H1 (cell line): ENCODE data around the gene ESRP2. TPM values are rescaled to one million over a fixed set of nuclear protein-coding genes. Genes with fewer than 3 reads are reported as not detected.

Experiments used
- CTCF ChIA-PET: fragments of 300-600 bp; sonication (Branson Sonifier 250); formaldehyde crosslinking; loops from one replicate; lab custom pipeline; 2021; ENCODE audit not compliant: partially characterized antibody; lab: Charles Lee
- POLR2A ChIA-PET: fragments of 300-600 bp; sonication (Branson Sonifier 250); formaldehyde crosslinking; loops from one replicate; lab custom pipeline; 2021; ENCODE audit warnings: inconsistent platforms; ENCODE audit not compliant: partially characterized antibody; lab: Charles Lee
- DNase-seq, 2 experiments: peaks; one replicate each; pipeline versions ENCODE4 v3.0.0 to v3.0.0-alpha.2; 2010 to 2022; ENCODE audit warnings: low spot score in 2 of 2, low read depth in 1 of 2, mixed read lengths in 1 of 2
- FAIRE-seq: peaks from 2 replicates; lab custom pipeline; 2011; peaks lifted over from hg19 to GRCh38; lab: Jason Lieb, UNC
- H2AFZ ChIP-seq: 2 replicates; pipeline ENCODE4 v1.8.1; 2012; ENCODE audit warnings: low read length, inconsistent platforms
- H2AK5ac ChIP-seq: 2 replicates; pipeline ENCODE4 v1.6.1; 2013; ENCODE audit warnings: low read depth, low read length
- H2BK120ac ChIP-seq: replicated peaks from 2 replicates; pipeline ENCODE3; 2013; ENCODE audit warnings: low read depth, low read length, inconsistent platforms
- H2BK12ac ChIP-seq: 2 replicates; pipeline ENCODE4 v1.6.1; 2013; ENCODE audit warnings: low read depth, low read length
- H2BK15ac ChIP-seq: 2 replicates; pipeline ENCODE4 v1.6.1; 2013; ENCODE audit warnings: low read length
- H2BK20ac ChIP-seq: 2 replicates; pipeline ENCODE4 v1.6.1; 2013; ENCODE audit warnings: low read length
- H2BK5ac ChIP-seq: 2 replicates; pipeline ENCODE4 v1.6.1; 2013; ENCODE audit warnings: low read depth, low read length
- H3K14ac ChIP-seq: 2 replicates; pipeline ENCODE4 v1.6.1; 2013; ENCODE audit warnings: inconsistent platforms; ENCODE audit not compliant: insufficient read length
- H3K18ac ChIP-seq: 2 replicates; pipeline ENCODE4 v1.6.1; 2013; ENCODE audit warnings: low read length; ENCODE audit errors: extremely low read depth
- H3K23ac ChIP-seq: 2 replicates; pipeline ENCODE4 v1.6.1; 2013; ENCODE audit warnings: inconsistent platforms; ENCODE audit not compliant: insufficient read length
- H3K23me2 ChIP-seq: 2 replicates; pipeline ENCODE4 v1.6.1; 2013; ENCODE audit warnings: low read depth, low read length
- H3K27ac ChIP-seq: 2 replicates; pipeline ENCODE4 v1.6.1; 2011; ENCODE audit warnings: low read depth, low read length, inconsistent platforms
- H3K27me3 ChIP-seq, 4 experiments: replicated peaks in 1 of 4; 1 replicate in 1 of 4; 2 replicates in 3 of 4; pipeline versions ENCODE4 v1.6.1 to v1.8.1; 2011 to 2013; ENCODE audit warnings: low read length in 3 of 4, mild to moderate bottlenecking in 3 of 4, inconsistent platforms in 2 of 4, mixed read lengths in 2 of 4, moderate library complexity in 1 of 4; ENCODE audit not compliant: control insufficient read depth in 3 of 4, insufficient read depth in 3 of 4; ENCODE audit errors: extremely low read depth in 1 of 4
- H3K36me3 ChIP-seq, 4 experiments: 2 replicates each; pipeline versions ENCODE4 v1.6.1 to v1.8.1; 2011 to 2013; ENCODE audit warnings: mild to moderate bottlenecking in 4 of 4, low read length in 3 of 4, moderate library complexity in 2 of 4, control low read depth in 1 of 4, inconsistent platforms in 1 of 4; ENCODE audit not compliant: insufficient read depth in 4 of 4, control insufficient read depth in 2 of 4
- H3K4ac ChIP-seq: replicated peaks from 2 replicates; pipeline ENCODE3; 2013; ENCODE audit warnings: low read length, low read depth, mixed read lengths, inconsistent platforms; ENCODE audit not compliant: insufficient read length
- H3K4me1 ChIP-seq, 4 experiments: replicated peaks in 1 of 4; 1 replicate in 1 of 4; 2 replicates in 3 of 4; pipeline versions ENCODE4 v1.6.1 to v1.8.1; 2011 to 2013; ENCODE audit warnings: low read length in 3 of 4, inconsistent platforms in 2 of 4, mixed read lengths in 1 of 4; ENCODE audit not compliant: insufficient read depth in 4 of 4, control insufficient read depth in 3 of 4
- H3K4me2 ChIP-seq, 2 experiments: 2 replicates each; pipeline versions ENCODE4 v1.6.1 to v1.8.1; 2011 to 2013; ENCODE audit warnings: low read depth in 2 of 2, low read length in 2 of 2, control low read depth in 1 of 2, inconsistent platforms in 1 of 2, mild to moderate bottlenecking in 1 of 2; ENCODE audit not compliant: insufficient read depth in 1 of 2
- H3K4me3 ChIP-seq, 4 experiments: fragments of 200-600, 300-600 bp in 1 of 4; sonication (generic), shearing (Covaris generic), sonication (Bioruptor Twin) in 1 of 4; 2 replicates each; pipeline versions ENCODE4 v1.5.1 to v1.8.1; 2011 to 2016; ENCODE audit warnings: low read length in 4 of 4, low read depth in 3 of 4, control low read depth in 2 of 4, inconsistent platforms in 2 of 4, mild to moderate bottlenecking in 2 of 4, mixed read lengths in 1 of 4, moderate library complexity in 1 of 4; ENCODE audit not compliant: insufficient read depth in 2 of 4; ENCODE audit errors: extremely low read depth in 1 of 4
- H3K56ac ChIP-seq: replicated peaks from 2 replicates; pipeline ENCODE3; 2013; ENCODE audit warnings: low read depth, mild to moderate bottlenecking, mixed read lengths, low read length, inconsistent platforms; ENCODE audit not compliant: insufficient read length
- H3K79me1 ChIP-seq: 2 replicates; pipeline ENCODE4 v1.6.1; 2013; ENCODE audit warnings: low read depth, low read length, control low read depth
- H3K79me2 ChIP-seq, 2 experiments: 2 replicates each; pipeline versions ENCODE4 v1.6.1 to v1.8.1; 2012 to 2013; ENCODE audit warnings: low read length in 2 of 2, mild to moderate bottlenecking in 2 of 2, inconsistent platforms in 1 of 2; ENCODE audit not compliant: insufficient read depth in 2 of 2, control insufficient read depth in 1 of 2
- H3K9ac ChIP-seq, 4 experiments: replicated peaks in 1 of 4; 1 replicate in 1 of 4; 2 replicates in 3 of 4; pipeline versions ENCODE4 v1.6.1 to v1.8.1; 2011 to 2013; ENCODE audit warnings: low read depth in 3 of 4, low read length in 3 of 4, control low read depth in 2 of 4, mild to moderate bottlenecking in 2 of 4, moderate library complexity in 2 of 4, inconsistent platforms in 1 of 4; ENCODE audit errors: extremely low read depth in 1 of 4
- H3K9me3 ChIP-seq, 2 experiments: 2 replicates each; pipeline versions ENCODE4 v1.6.1 to v1.8.1; 2012 to 2013; ENCODE audit warnings: mild to moderate bottlenecking in 2 of 2, moderate library complexity in 2 of 2, control low read depth in 1 of 2, inconsistent platforms in 1 of 2, low read depth in 1 of 2, low read length in 1 of 2, mixed read lengths in 1 of 2; ENCODE audit not compliant: insufficient read depth in 2 of 2
- H4K20me1 ChIP-seq, 2 experiments: replicated peaks in 1 of 2; 2 replicates each; pipeline versions ENCODE3 to v1.8.1; 2011 to 2013; ENCODE audit warnings: inconsistent platforms in 2 of 2, low read length in 2 of 2, mild to moderate bottlenecking in 1 of 2; ENCODE audit not compliant: insufficient read depth in 2 of 2, control insufficient read depth in 1 of 2
- H4K5ac ChIP-seq: 2 replicates; pipeline ENCODE4 v1.6.1; 2013; ENCODE audit warnings: low read length, low read depth, mixed read lengths, inconsistent platforms; ENCODE audit not compliant: insufficient read length
- H4K8ac ChIP-seq: 2 replicates; pipeline ENCODE4 v1.8.0; 2013; ENCODE audit warnings: mild to moderate bottlenecking, moderate library complexity, low read length, inconsistent platforms; ENCODE audit not compliant: insufficient read depth; ENCODE audit errors: extremely low read depth
- H4K91ac ChIP-seq: replicated peaks from 2 replicates; pipeline ENCODE3; 2013; ENCODE audit warnings: low read length, mixed read lengths, inconsistent platforms; ENCODE audit not compliant: insufficient read length
- SP4 ChIP-seq: IDR thresholded peaks from 2 replicates; pipeline ENCODE4 v1.6.1; 2012; ENCODE audit warnings: low read length, inconsistent platforms
- WGBS, 2 experiments: shearing (Covaris generic) in 1 of 2; methylation state at CpG; one replicate each; pipeline versions ENCODE4 v1.1.6 to v1.1.7; 2013 to 2015; ENCODE audit warnings: low lambda C conversion rate in 2 of 2, mixed read lengths in 2 of 2, inconsistent platforms in 1 of 2, low coverage in 1 of 2, missing lambda C conversion rate in 1 of 2; ENCODE audit not compliant: insufficient replicate concordance in 2 of 2, insufficient coverage in 1 of 2, insufficient read length in 1 of 2; ENCODE audit errors: extremely low coverage in 1 of 2, missing lambda C conversion rate in 1 of 2; 5-methylcytosine and 5-hydroxymethylcytosine counted together
- polyA plus RNA-seq, 7 experiments: library from polyadenylated mRNA; depleted of rRNA in 3 of 7; stranded (reverse) in 5 of 7; unstranded in 2 of 7; fragments of >200 nt in 5 of 7; fragments of 200-250 nt in 2 of 7; gene quantifications; 1 replicate in 5 of 7; 2 replicates in 1 of 7; 4 replicates in 1 of 7; pipeline versions ENCODE4 v1.2.1 to v1.2.3, GENCODE V29; 2011 to 2013; ENCODE audit warnings: missing spikeins in 2 of 7, mixed read lengths in 2 of 7
- total RNA-seq: library from RNA; stranded (reverse); fragmentation: NEBNext Ultra II Directional; extraction: Animal tissue kit (Norgen Biotek cat#: 25700); gene quantifications from 2 replicates; pipeline ENCODE4 v1.2.1, GENCODE V29; 2021

The ESRP2 gene
- total and polyA plus RNA-seq, 2 of the 8 experiments (the other 6 are each of a cell fraction or from before 2014, with no cell fraction given), result 35.1 to 45.8 TPM

DNA sequence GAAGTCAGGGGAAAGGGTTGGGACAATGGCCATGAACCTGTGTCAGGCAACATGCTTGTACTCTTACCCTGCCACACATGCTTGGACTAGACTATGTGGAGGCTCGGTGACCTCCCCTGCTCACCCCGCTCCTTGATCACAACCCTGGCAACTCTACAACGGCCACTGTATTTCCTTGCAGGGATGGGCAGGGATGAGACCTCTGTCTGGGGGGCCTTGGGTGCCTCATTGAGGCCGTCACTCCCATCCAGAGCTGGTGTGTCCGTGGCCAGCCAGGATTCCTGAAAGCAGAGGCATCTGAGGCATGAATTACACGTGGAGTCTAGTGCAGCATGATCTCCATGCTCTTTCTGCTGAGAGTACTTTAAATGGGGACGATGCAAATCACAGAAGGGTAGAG is 10.2 kb upstream of the ESRP2 start:
- DNase-seq (no peak), FAIRE-seq (no peak)
- peaks cover 13% of the 10 kb centered on the region; the same call in 1 of the 2 replicates for H3K23me2 ChIP-seq
- H3K9ac ChIP-seq, result no peak overlapping the region
- peaks cover 0 to 8% (median 5%) of the 10 kb centered on the region in 4 experiments; a peak in 5 of 7 replicates for H3K27me3 ChIP-seq
- peaks cover 0 to 1% of the 10 kb centered on the region in 2 experiments for H4K20me1 ChIP-seq
- no peak overlapping the region for H2BK12ac ChIP-seq
- no peaks in the 10 kb centered on the region for H3K36me3 ChIP-seq
- H4K91ac ChIP-seq, result no peak overlapping the region
- H3K27ac ChIP-seq, result no peak overlapping the region
- no peak overlapping the region for H3K56ac ChIP-seq
- peak overlapping the region; percentile 12 to 94 (median 87); a peak in 5 of 8 replicates for H3K4me3 ChIP-seq
- WGBS, 2 experiments, result 76% methylated on average over 7 of the region's 7 CpGs; no CpG with 5 or more reads in 1 of the 2 experiments
- H2AFZ ChIP-seq, result no peak overlapping the region
- peaks cover 2% of the 10 kb centered on the region; the same call in 1 of the 2 replicates for H3K79me1 ChIP-seq
- peaks cover 0 to 5% (median 3%) of the 10 kb centered on the region in 4 experiments; a peak in 5 of 7 replicates for H3K4me1 ChIP-seq
- H3K4me2 ChIP-seq, result peak overlapping the region; percentile 92 to 97; a peak in 3 of 4 replicates
- no peak overlapping the region for H3K23ac ChIP-seq
- H3K18ac ChIP-seq, result no peak overlapping the region
- no peaks in the 10 kb centered on the region for H3K9me3 ChIP-seq
- no peak overlapping the region for H2BK5ac ChIP-seq
- ChIA-PET POLR2A (interaction anchor here (0.8 to 3.6 kb wide), 3 partner anchors 10 to 149 kb away, joined by 3 to 21 read pairs (median 12); partner anchors contain the start of genes ESRP2, PRMT7 and SLC7A6OS), CTCF (interaction anchor here (1.3 to 7.6 kb wide), 6 partner anchors 12 to 430 kb away, joined by 3 to 80 read pairs (median 4); partner anchors contain the start of gene SLC7A6)
- H3K79me2 ChIP-seq, result no peaks in the 10 kb centered on the region
- H3K4ac ChIP-seq, result no peak overlapping the region
- no peak overlapping the region for H2BK15ac ChIP-seq
- no peak for TF ChIP-seq SP4
- H2AK5ac ChIP-seq, result no peak overlapping the region
- no peak overlapping the region for H2BK20ac ChIP-seq
- H2BK120ac ChIP-seq, result no peak overlapping the region
- H3K14ac ChIP-seq, result no peak overlapping the region
- H4K5ac ChIP-seq, result no peak overlapping the region
- H4K8ac ChIP-seq, result no peak overlapping the region
